Endothelial cell of umbilical vein (primary cell): ENCODE measurements around the gene SGSH. TPM values are rescaled to one million over a fixed set of nuclear protein-coding genes. Genes with fewer than 3 reads are reported as not detected.

Experiments used
- BruUV-seq: library from RNA; stranded (reverse); fragments of 400-500 nt; replicated peaks from 2 replicates; lab custom pipeline; 2021; lab: Mats Ljungman, UMichigan
- CTCF ChIA-PET: fragments of 300-600, 350-600 bp; sonication (Branson Sonifier 250); formaldehyde crosslinking; loops from one replicate; lab custom pipeline; 2021; ENCODE audit warnings: antibody characterized with exemption, inconsistent platforms; lab: Charles Lee
- POLR2A ChIA-PET: fragments of 300-600, 350-600 bp; sonication (Branson Sonifier 250); formaldehyde crosslinking; loops from one replicate; lab custom pipeline; 2021; ENCODE audit warnings: antibody characterized with exemption, inconsistent platforms; lab: Charles Lee
- DNase-seq: peaks from one replicate; pipeline ENCODE4 v3.0.0-alpha.2; 2011; ENCODE audit warnings: low read depth, low spot score
- FAIRE-seq: peaks from 2 replicates; lab custom pipeline; 2011; peaks lifted over from hg19 to GRCh38; lab: Jason Lieb, UNC
- H2AFZ ChIP-seq: 2 replicates; pipeline ENCODE4 v1.6.0; 2012; ENCODE audit warnings: low read depth, low read length, control low read depth, inconsistent platforms
- H3K27ac ChIP-seq: 2 replicates; pipeline ENCODE4 v1.5.1; 2011; ENCODE audit warnings: low read depth, mild to moderate bottlenecking, control low read depth, low read length, moderate library complexity; ENCODE audit not compliant: insufficient read depth
- H3K27me3 ChIP-seq, 2 experiments: 2 replicates each; pipeline versions ENCODE4 v1.6.0 to v1.6.1; 2011; ENCODE audit warnings: low read length in 2 of 2, mixed read lengths in 1 of 2; ENCODE audit not compliant: control insufficient read depth in 2 of 2, insufficient read depth in 2 of 2
- H3K36me3 ChIP-seq, 2 experiments: 2 replicates in 1 of 2; 3 replicates in 1 of 2; pipeline ENCODE4 v1.5.1; 2011; ENCODE audit warnings: low read length in 2 of 2, mild to moderate bottlenecking in 1 of 2, moderate library complexity in 1 of 2; ENCODE audit not compliant: control insufficient read depth in 2 of 2, insufficient read depth in 2 of 2; ENCODE audit errors: extremely low read depth in 1 of 2
- H3K4me1 ChIP-seq: 3 replicates; pipeline ENCODE4 v1.5.1; 2011; ENCODE audit warnings: mild to moderate bottlenecking, low read length; ENCODE audit not compliant: control insufficient read depth, insufficient read depth; ENCODE audit errors: extremely low read depth
- H3K4me2 ChIP-seq: 2 replicates; pipeline ENCODE4 v1.6.1; 2011; ENCODE audit warnings: low read length, control low read depth, mixed read lengths; ENCODE audit not compliant: insufficient read depth
- H3K4me3 ChIP-seq, 3 experiments: fragments of 200-600 bp in 1 of 3; sonication (generic), shearing (Covaris generic) in 1 of 3; replicated peaks in 1 of 3; 2 replicates each; pipeline ENCODE4 v1.5.1; 2011 to 2016; ENCODE audit warnings: control low read depth in 3 of 3, low read length in 3 of 3, mild to moderate bottlenecking in 2 of 3, inconsistent platforms in 1 of 3, low read depth in 1 of 3, moderate library complexity in 1 of 3; ENCODE audit not compliant: insufficient read depth in 1 of 3
- H3K79me2 ChIP-seq: 2 replicates; pipeline ENCODE4 v1.6.0; 2012; ENCODE audit warnings: low read length, inconsistent platforms; ENCODE audit not compliant: control insufficient read depth, insufficient read depth
- H3K9ac ChIP-seq: replicated peaks from 2 replicates; pipeline ENCODE3; 2011; ENCODE audit warnings: low read length, control low read depth; ENCODE audit not compliant: insufficient read depth; ENCODE audit errors: extremely low read depth
- H3K9me1 ChIP-seq: replicated peaks from 3 replicates; pipeline ENCODE4 v1.6.0; 2011; ENCODE audit warnings: mild to moderate bottlenecking, low read length; ENCODE audit not compliant: control insufficient read depth, insufficient read depth; ENCODE audit errors: extremely low read depth
- H3K9me3 ChIP-seq: replicated peaks from 2 replicates; pipeline ENCODE4 v1.5.1; 2012; ENCODE audit warnings: low read length, inconsistent platforms; ENCODE audit not compliant: control insufficient read depth, insufficient read depth
- H4K20me1 ChIP-seq: replicated peaks from 2 replicates; pipeline ENCODE3; 2011; ENCODE audit warnings: mild to moderate bottlenecking, low read length; ENCODE audit not compliant: control insufficient read depth, insufficient read depth; ENCODE audit errors: extremely low read depth
- EZH2 ChIP-seq: IDR thresholded peaks from 2 replicates; pipeline ENCODE4 v1.6.1; 2012; ENCODE audit warnings: borderline replicate concordance, low read depth, mild to moderate bottlenecking, moderate library complexity, low read length, inconsistent platforms; ENCODE audit not compliant: severe bottlenecking
- FOS ChIP-seq: IDR thresholded peaks from 2 replicates; pipeline ENCODE4 v1.6.1; 2011; ENCODE audit warnings: mild to moderate bottlenecking, low read length, moderate library complexity, borderline replicate concordance; ENCODE audit not compliant: insufficient read depth
- GATA2 ChIP-seq: IDR thresholded peaks from 2 replicates; pipeline ENCODE4 v1.7.0; 2011; ENCODE audit warnings: low read depth, mild to moderate bottlenecking, moderate library complexity, mixed read lengths, low read length; ENCODE audit not compliant: insufficient read length, insufficient read depth
- JUN ChIP-seq: IDR thresholded peaks from 2 replicates; pipeline ENCODE4 v1.6.1; 2011; ENCODE audit warnings: borderline replicate concordance, low read depth; ENCODE audit not compliant: insufficient read length, insufficient read depth
- MAX ChIP-seq: IDR thresholded peaks from 2 replicates; pipeline ENCODE4 v1.6.1; 2011; ENCODE audit not compliant: insufficient read depth, insufficient read length
- MYC ChIP-seq: IDR thresholded peaks from one replicate; pipeline ENCODE4 v1.6.1; 2011; ENCODE audit warnings: mild to moderate bottlenecking, low read depth, low read length
- POLR2A ChIP-seq: IDR thresholded peaks from 2 replicates; pipeline ENCODE4 v1.6.1; 2012; ENCODE audit warnings: low read depth, mild to moderate bottlenecking, control low read depth, low read length
- POLR2AphosphoS5 ChIP-seq: IDR thresholded peaks from 2 replicates; pipeline ENCODE4 v1.6.1; 2012; ENCODE audit warnings: low read depth, mild to moderate bottlenecking, control low read depth, low read length, moderate library complexity; ENCODE audit not compliant: insufficient read depth
- dilution Hi-C: fragments of 300-500 bp; cut with MboI; formaldehyde crosslinking; loops from one replicate; pipeline ENCODE4 v1.15.0; 2019; ENCODE audit warnings: low sequenced_read_pairs; ENCODE audit not compliant: extremely low pct_ligation_motif_present
- intact Hi-C: fragments of 100-400 bp; cut with micrococcal nuclease; formaldehyde crosslinking; loops from one replicate; pipeline ENCODE4 v1.10.0; 2022
- polyA plus RNA-seq, 4 experiments: library from polyadenylated mRNA; depleted of rRNA in 3 of 4; stranded (reverse) in 3 of 4; unstranded in 1 of 4; fragments of >200 nt; gene quantifications; 2 replicates each; pipeline versions ENCODE4 v1.2.1 to v1.2.3, GENCODE V29; 2011 to 2012; ENCODE audit warnings: missing spikeins in 1 of 4
- total RNA-seq: library from RNA; stranded (reverse); gene quantifications from 2 replicates; pipeline ENCODE4 v1.2.3, GENCODE V29; 2021
- TF ChIP-seq, protein P1 (sequence below), 2 donors: IDR thresholded peaks; 1 replicate in 1 of 2; 2 replicates in 1 of 2; pipeline ENCODE4 v1.5.1; 2011; ENCODE audit warnings: low read length in 2 of 2, mild to moderate bottlenecking in 2 of 2, moderate library complexity in 2 of 2, control low read depth in 1 of 2, inconsistent platforms in 1 of 2, low read depth in 1 of 2; ENCODE audit not compliant: insufficient read depth in 1 of 2; ENCODE audit errors: extremely low read depth in 1 of 2

SGSH gene
- total and polyA plus RNA-seq, 2 donors (not counting 3 experiments of a cell fraction or from before 2014, with no cell fraction given), result 81.4 to 217 TPM

DNA sequence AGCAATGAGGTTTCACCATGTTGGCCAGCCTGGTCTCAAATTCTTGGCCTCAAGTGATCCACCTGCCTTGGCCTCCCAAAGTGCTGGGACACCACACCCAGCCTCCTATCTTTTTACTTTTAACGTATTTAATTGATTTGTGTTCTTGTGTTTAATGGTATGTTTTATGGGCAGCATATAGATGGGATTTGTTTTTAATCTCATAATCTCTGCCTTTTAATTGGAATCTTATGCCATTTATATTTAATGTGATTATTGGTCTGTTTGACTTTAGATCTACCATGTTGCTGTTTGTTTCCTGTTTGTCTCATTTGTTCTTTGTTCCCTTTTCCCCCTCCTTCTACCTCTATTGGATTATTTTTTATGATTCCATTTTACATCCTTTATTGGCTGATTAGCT lies 12.3 kb upstream of the SGSH start:
- POLR2A ChIA-PET, result no interaction called here
- dilution Hi-C loops, result no loop called here
- Histone ChIP-seq H3K27ac (no peak overlapping the region), H4K20me1 (no peaks in the 10 kb centered on the region), H3K27me3 (no peaks in the 10 kb centered on the region), H3K36me3 (peaks cover 0 to 10% of the 10 kb centered on the region in 2 experiments), H2AFZ (no peak overlapping the region), H3K9me1 (no peaks in the 10 kb centered on the region), H3K9me3 (peaks cover 2% of the 10 kb centered on the region), H3K4me1 (no peaks in the 10 kb centered on the region), H3K4me2 (no peak overlapping the region), H3K9ac (no peak overlapping the region), H3K4me3 (no peak overlapping the region), H3K79me2 (no peaks in the 10 kb centered on the region)
- DNase-seq (no peak), FAIRE-seq (no peak)
- TF ChIP-seq GATA2 (no peak), POLR2A (no peak), MYC (no peak), POLR2AphosphoS5 (no peak), FOS (no peak), EZH2 (no peak), MAX (no peak), JUN (no peak)
- TF ChIP-seq, protein P1, sequence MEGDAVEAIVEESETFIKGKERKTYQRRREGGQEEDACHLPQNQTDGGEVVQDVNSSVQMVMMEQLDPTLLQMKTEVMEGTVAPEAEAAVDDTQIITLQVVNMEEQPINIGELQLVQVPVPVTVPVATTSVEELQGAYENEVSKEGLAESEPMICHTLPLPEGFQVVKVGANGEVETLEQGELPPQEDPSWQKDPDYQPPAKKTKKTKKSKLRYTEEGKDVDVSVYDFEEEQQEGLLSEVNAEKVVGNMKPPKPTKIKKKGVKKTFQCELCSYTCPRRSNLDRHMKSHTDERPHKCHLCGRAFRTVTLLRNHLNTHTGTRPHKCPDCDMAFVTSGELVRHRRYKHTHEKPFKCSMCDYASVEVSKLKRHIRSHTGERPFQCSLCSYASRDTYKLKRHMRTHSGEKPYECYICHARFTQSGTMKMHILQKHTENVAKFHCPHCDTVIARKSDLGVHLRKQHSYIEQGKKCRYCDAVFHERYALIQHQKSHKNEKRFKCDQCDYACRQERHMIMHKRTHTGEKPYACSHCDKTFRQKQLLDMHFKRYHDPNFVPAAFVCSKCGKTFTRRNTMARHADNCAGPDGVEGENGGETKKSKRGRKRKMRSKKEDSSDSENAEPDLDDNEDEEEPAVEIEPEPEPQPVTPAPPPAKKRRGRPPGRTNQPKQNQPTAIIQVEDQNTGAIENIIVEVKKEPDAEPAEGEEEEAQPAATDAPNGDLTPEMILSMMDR (IDR thresholded peaks at IDR 0.05; ENCODE audit: extremely low read depth in 1 of 2, insufficient read depth in 1 of 2, low read depth in 1 of 2, low read length in 2 of 2), result no peak
- BruUV-seq, result no TSS peak
- intact Hi-C loops, result no loop called here
- CTCF ChIA-PET, result interaction anchor here (0.6 to 2.0 kb wide), 2 partner anchors 23 to 37 kb away, joined by 3 to 6 read pairs; no protein-coding TSS in a partner anchor
